AG09309 (cell line): ENCODE results near the gene CFAP161.
"Not testable (repeated sequence)": the region's sequence is repeated elsewhere in the genome, so short reads cannot be mapped to it uniquely, and the experiment has no call there.

Experiments
- DNase-seq: peaks from one replicate; pipeline ENCODE4 v3.0.0-alpha.2; 2010; ENCODE audit warnings: low read depth
- H3K4me3 ChIP-seq: 2 replicates; pipeline ENCODE4 v1.5.1; 2011; ENCODE audit warnings: mild to moderate bottlenecking, low read depth, low read length, moderate library complexity; ENCODE audit not compliant: control insufficient read depth
- CTCF ChIP-seq: IDR thresholded peaks from 2 replicates; pipeline ENCODE4 v1.5.1; 2011; ENCODE audit warnings: mild to moderate bottlenecking, low read depth, low read length, inconsistent platforms; ENCODE audit not compliant: insufficient read depth, control insufficient read depth; ENCODE audit errors: missing control alignments

The CFAP161 gene

GRCh38 chr15:81155375-81156218 is 21.5 kb downstream of the CFAP161 start:
- peak; percentile 67 for TF ChIP-seq CTCF
- peak; percentile 53 for DNase-seq
- H3K4me3 ChIP-seq: no peak overlapping the region

DNA sequence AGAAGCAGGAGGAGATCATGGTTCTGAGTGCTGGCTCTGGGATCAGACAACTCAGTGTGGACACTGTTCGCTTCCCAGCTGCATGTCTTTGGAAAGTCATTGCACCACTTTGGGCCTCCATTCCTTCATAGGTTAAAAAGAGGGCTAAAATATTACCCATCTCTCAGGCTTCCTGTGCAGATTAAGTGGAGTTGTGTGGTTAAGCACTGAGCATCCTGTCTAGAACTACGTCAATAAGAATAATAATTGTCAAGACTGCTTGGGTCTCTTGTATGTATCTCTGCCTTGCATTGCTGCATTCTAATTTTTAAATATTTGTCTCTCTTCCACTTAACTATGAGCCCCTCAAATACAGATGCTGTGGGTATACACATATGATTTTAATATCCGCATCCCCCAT is 22.3 kb downstream of the CFAP161 start:
- DNase-seq: no peak
- no peak for TF ChIP-seq CTCF

GRCh38 chr15:81157195-81157938 is 23.3 kb downstream of the CFAP161 start:
- no peak for TF ChIP-seq CTCF
- H3K4me3 ChIP-seq: no peak overlapping the region
- DNase-seq: no peak

More for the DNA sequence above, 22.3 kb downstream of the CFAP161 start:
- no peak overlapping the region for H3K4me3 ChIP-seq

- DNase-seq: no peak
- no peak overlapping the region for H3K4me3 ChIP-seq
- TF ChIP-seq CTCF: no peak
These were observed 23.8 kb downstream of the CFAP161 start for GRCh38 chr15:81157939-81158223.

DNA sequence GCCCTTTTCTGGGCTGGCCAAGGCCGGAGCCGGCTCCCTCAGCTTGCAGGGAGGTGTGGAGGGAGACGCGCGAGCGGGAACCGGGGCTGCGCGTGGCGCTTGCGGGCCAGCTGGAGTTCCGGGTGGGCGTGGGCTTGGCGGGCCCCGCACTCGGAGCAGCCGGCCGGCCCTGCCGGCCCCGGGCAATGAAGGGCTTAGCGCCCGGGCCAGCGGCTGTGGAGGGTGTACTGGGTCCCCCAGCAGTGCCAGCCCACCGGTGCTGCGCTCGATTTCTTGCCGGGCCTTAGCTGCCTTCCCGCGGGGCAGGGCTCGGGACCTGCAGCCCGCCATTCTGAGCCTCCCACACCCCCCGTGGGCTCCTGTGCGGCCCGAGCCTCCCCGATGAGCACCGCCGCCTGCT is 24.5 kb downstream of the CFAP161 start:
- not testable (repeated sequence) for H3K4me3 ChIP-seq, DNase-seq

- TF ChIP-seq CTCF: no peak
- peak; percentile 76 for DNase-seq
- no peak overlapping the region for H3K4me3 ChIP-seq
These were observed 26.5 kb downstream of the CFAP161 start for GRCh38 chr15:81160312-81161159.
